WERI-Rb-1 (cell line): ENCODE data around the gene PSMA2.

Experiments
- DNase-seq: peaks from one replicate; pipeline ENCODE4 v3.0.0-alpha.2; 2020
- H3K27ac ChIP-seq: fragments of 250-450 bp; sonication (Bioruptor Pico); 2 replicates; pipeline ENCODE4 v1.5.1; 2020; ENCODE audit warnings: mild to moderate bottlenecking, moderate library complexity
- H3K27me3 ChIP-seq: fragments of 250-450 bp; sonication (Bioruptor Pico); 2 replicates; pipeline ENCODE4 v1.5.1; 2021; ENCODE audit warnings: mild to moderate bottlenecking, low read depth, moderate library complexity; ENCODE audit not compliant: insufficient read depth, severe bottlenecking
- H3K36me3 ChIP-seq: fragments of 250-450 bp; sonication (Bioruptor Pico); 2 replicates; pipeline ENCODE4 v1.5.1; 2020; ENCODE audit warnings: mild to moderate bottlenecking, moderate library complexity
- H3K4me3 ChIP-seq: 2 replicates; pipeline ENCODE4 v1.5.1; 2011; ENCODE audit warnings: low read depth, mild to moderate bottlenecking, control low read depth, low read length
- H3K9me3 ChIP-seq: fragments of 250-450 bp; sonication (Bioruptor Pico); 2 replicates; pipeline ENCODE4 v1.5.1; 2021; ENCODE audit warnings: mild to moderate bottlenecking, moderate library complexity; ENCODE audit not compliant: severe bottlenecking
- CTCF ChIP-seq: IDR thresholded peaks from 2 replicates; pipeline ENCODE4 v1.5.1; 2011; ENCODE audit warnings: low read depth, mild to moderate bottlenecking, control low read depth, inconsistent platforms, low read length

Gene PSMA2

GRCh38 chr7:42922017-42922753, 9.8 kb downstream of the PSMA2 start:
- Histone ChIP-seq H3K27me3 (no peaks in the 10 kb centered on the region), H3K36me3 (peaks cover 86% of the 10 kb centered on the region)
- TF ChIP-seq CTCF = no peak

GRCh38 chr7:42915356-42915755, 16.6 kb downstream of the PSMA2 start:
- no peak for TF ChIP-seq CTCF
- H3K4me3 ChIP-seq = no peak overlapping the region
- H3K36me3 ChIP-seq = peaks cover 42% of the 10 kb centered on the region
- DNase-seq = no peak
- H3K9me3 ChIP-seq = no peaks in the 10 kb centered on the region
- H3K27ac ChIP-seq = no peak overlapping the region
- H3K27me3 ChIP-seq = no peaks in the 10 kb centered on the region

More at GRCh38 chr7:42922017-42922753, 9.8 kb downstream of the PSMA2 start:
- no peaks in the 10 kb centered on the region for H3K9me3 ChIP-seq
- H3K4me3 ChIP-seq = no peak overlapping the region
- no peak overlapping the region for H3K27ac ChIP-seq
- no peak for DNase-seq

GRCh38 chr7:42914421-42915045, 17.4 kb downstream of the PSMA2 start:
- Histone ChIP-seq H3K27ac (no peak overlapping the region), H3K36me3 (peaks cover 34% of the 10 kb centered on the region), H3K27me3 (no peaks in the 10 kb centered on the region), H3K9me3 (no peaks in the 10 kb centered on the region), H3K4me3 (no peak overlapping the region)
- TF ChIP-seq CTCF = no peak
- no peak for DNase-seq

- Histone ChIP-seq H3K4me3 (no peak overlapping the region), H3K36me3 (peaks cover 29% of the 10 kb centered on the region), H3K27ac (no peak overlapping the region), H3K9me3 (no peaks in the 10 kb centered on the region), H3K27me3 (no peaks in the 10 kb centered on the region)
- no peak for DNase-seq
- no peak for TF ChIP-seq CTCF
Observed at GRCh38 chr7:42914009-42914408, 18.0 kb downstream of the PSMA2 start.

- H3K4me3 ChIP-seq = no peak overlapping the region
- no peak for DNase-seq
- no peaks in the 10 kb centered on the region for H3K27me3 ChIP-seq
- TF ChIP-seq CTCF = no peak
- H3K27ac ChIP-seq = no peak overlapping the region
- no peaks in the 10 kb centered on the region for H3K9me3 ChIP-seq
- peaks cover 24% of the 10 kb centered on the region for H3K36me3 ChIP-seq
Observed at GRCh38 chr7:42913591-42913990, 18.4 kb downstream of the PSMA2 start.
